HEK293 (cell line): Measurements from ENCODE around the gene IL1A.

Experiments
- CTCF ChIA-PET: fragments of 350-600 bp; formaldehyde crosslinking; extraction: SDS; loops from one replicate; lab custom pipeline; 2021; ENCODE audit warnings: antibody characterized with exemption; lab: Yijun Ruan, JAX
- POLR2A ChIA-PET: fragments of 300-600 bp; formaldehyde crosslinking; extraction: SDS; loops from one replicate; lab custom pipeline; 2020; ENCODE audit warnings: antibody characterized with exemption, inconsistent platforms; lab: Yijun Ruan, JAX
- H3K27ac ChIP-seq: fragments of 200-500 bp; sonication (Bioruptor generic); 2 replicates; pipeline ENCODE4 v1.5.1; 2014; ENCODE audit warnings: low read depth, low read length, control low read depth, inconsistent platforms; ENCODE audit errors: extremely low read depth
- H3K36me3 ChIP-seq, 2 experiments: fragments of 200-500 bp in 1 of 2; sonication (Bioruptor generic) in 1 of 2; 1 replicate in 1 of 2; 2 replicates in 1 of 2; pipeline ENCODE4 v1.5.1; 2014 to 2017; ENCODE audit warnings: inconsistent platforms in 2 of 2, low read length in 2 of 2; ENCODE audit not compliant: control insufficient read depth in 2 of 2, insufficient read depth in 1 of 2
- H3K4me1 ChIP-seq: fragments of 200-500 bp; sonication (Bioruptor generic); 2 replicates; pipeline ENCODE4 v1.5.1; 2014; ENCODE audit warnings: mild to moderate bottlenecking, low read length, inconsistent platforms; ENCODE audit not compliant: control insufficient read depth, insufficient read depth
- H3K4me3 ChIP-seq: 2 replicates; pipeline ENCODE4 v1.5.1; 2011; ENCODE audit warnings: low read depth, mild to moderate bottlenecking, control low read depth, low read length, moderate library complexity
- H3K9me3 ChIP-seq: fragments of 200-500 bp; sonication (Bioruptor generic); 2 replicates; pipeline ENCODE4 v1.5.1; 2014; ENCODE audit warnings: low read depth, low read length, inconsistent platforms; ENCODE audit not compliant: control insufficient read depth, insufficient read depth
- GLIS1 ChIP-seq: fragments of 450-650 bp; formaldehyde crosslinking; IDR thresholded peaks from 2 replicates; pipeline ENCODE4 v1.5.1; 2016; ENCODE audit warnings: missing biosample characterization, missing genetic modification characterization
- GLIS2 ChIP-seq: fragments of 450-650 bp; formaldehyde crosslinking; IDR thresholded peaks from 2 replicates; pipeline ENCODE4 v1.5.1; 2016; ENCODE audit warnings: missing biosample characterization, missing genetic modification characterization
- HOXA7 ChIP-seq: sonication (generic); formaldehyde crosslinking; IDR thresholded peaks from 2 replicates; pipeline ENCODE4 v1.8.1; 2022; ENCODE audit warnings: missing genetic modification reagents, borderline replicate concordance
- HOXD13 ChIP-seq: sonication (generic); formaldehyde crosslinking; IDR thresholded peaks from 2 replicates; pipeline ENCODE4 v1.8.0; 2022; ENCODE audit warnings: missing genetic modification reagents, borderline replicate concordance
- KLF1 ChIP-seq: fragments of 450-650 bp; formaldehyde crosslinking; IDR thresholded peaks from 2 replicates; pipeline ENCODE4 v1.5.1; 2016; ENCODE audit warnings: missing biosample characterization, missing genetic modification characterization
- KLF16 ChIP-seq: fragments of 450-650 bp; formaldehyde crosslinking; IDR thresholded peaks from 2 replicates; pipeline ENCODE4 v1.5.1; 2017; ENCODE audit warnings: missing biosample characterization, missing genetic modification characterization
- KLF7 ChIP-seq: fragments of 450-650 bp; formaldehyde crosslinking; IDR thresholded peaks from 2 replicates; pipeline ENCODE4 v1.5.1; 2016; ENCODE audit warnings: missing biosample characterization, missing genetic modification characterization, borderline replicate concordance
- KLF9 ChIP-seq: fragments of 450-650 bp; formaldehyde crosslinking; IDR thresholded peaks from 2 replicates; pipeline ENCODE4 v1.5.1; 2016; ENCODE audit warnings: missing biosample characterization, missing genetic modification characterization, low read depth
- SETDB1 ChIP-seq: IDR thresholded peaks from one replicate; pipeline ENCODE4 v1.6.1; 2017; ENCODE audit warnings: mild to moderate bottlenecking, low read length, moderate library complexity, mixed read lengths; ENCODE audit not compliant: insufficient read length
- ZBTB17 ChIP-seq: fragments of 450-650 bp; formaldehyde crosslinking; IDR thresholded peaks from 2 replicates; pipeline ENCODE4 v1.5.1; 2016; ENCODE audit warnings: missing biosample characterization, missing genetic modification characterization
- ZBTB20 ChIP-seq: fragments of 450-650 bp; formaldehyde crosslinking; IDR thresholded peaks from 2 replicates; pipeline ENCODE4 v1.5.1; 2016; ENCODE audit warnings: missing biosample characterization, missing genetic modification characterization
- ZNF239 ChIP-seq: fragments of 450-650 bp; formaldehyde crosslinking; IDR thresholded peaks from 2 replicates; pipeline ENCODE4 v1.5.1; 2016; ENCODE audit warnings: missing biosample characterization, missing genetic modification characterization
- ZNF266 ChIP-seq: fragments of 450-650 bp; formaldehyde crosslinking; IDR thresholded peaks from 2 replicates; pipeline ENCODE4 v1.5.1; 2016; ENCODE audit warnings: missing biosample characterization, missing genetic modification characterization, low read depth
- ZNF335 ChIP-seq: fragments of 450-650 bp; formaldehyde crosslinking; conservative IDR thresholded peaks from 2 replicates; pipeline ENCODE4 v1.5.1; 2016; ENCODE audit warnings: missing biosample characterization, missing genetic modification characterization
- ZNF501 ChIP-seq: fragments of 450-650 bp; formaldehyde crosslinking; IDR thresholded peaks from 2 replicates; pipeline ENCODE4 v1.5.1; 2016; ENCODE audit warnings: missing biosample characterization, missing genetic modification characterization
- ZNF76 ChIP-seq: fragments of 450-650 bp; formaldehyde crosslinking; IDR thresholded peaks from 2 replicates; pipeline ENCODE4; 2016; ENCODE audit warnings: low read depth, missing biosample characterization, missing genetic modification characterization, borderline replicate concordance
- ZNF768 ChIP-seq: fragments of 450-650 bp; formaldehyde crosslinking; IDR thresholded peaks from 2 replicates; pipeline ENCODE4 v1.5.1; 2018; ENCODE audit warnings: missing biosample characterization, mild to moderate bottlenecking, missing genetic modification characterization
- ZXDB ChIP-seq: fragments of 450-650 bp; formaldehyde crosslinking; IDR thresholded peaks from 2 replicates; pipeline ENCODE4 v1.5.1; 2016; ENCODE audit warnings: missing biosample characterization, missing genetic modification characterization
- TF ChIP-seq, protein P1 (sequence below): fragments of 450-650 bp; formaldehyde crosslinking; IDR thresholded peaks from 2 replicates; pipeline ENCODE4 v1.5.1; 2016; ENCODE audit warnings: missing biosample characterization, missing genetic modification characterization
- TF ChIP-seq, protein P2 (sequence below): fragments of 450-650 bp; formaldehyde crosslinking; IDR thresholded peaks from 2 replicates; pipeline ENCODE4 v1.5.1; 2016; ENCODE audit warnings: missing biosample characterization, missing genetic modification characterization
- TF ChIP-seq, protein P3 (sequence below): fragments of 450-650 bp; formaldehyde crosslinking; optimal IDR thresholded peaks from 2 replicates; pipeline ENCODE3; 2016; ENCODE audit warnings: missing biosample characterization, mild to moderate bottlenecking, missing genetic modification characterization
- TF ChIP-seq, protein P4 (sequence below): sonication (generic); formaldehyde crosslinking; IDR thresholded peaks from 2 replicates; pipeline ENCODE4 v1.8.1; 2022; ENCODE audit warnings: mild to moderate bottlenecking, moderate library complexity, missing genetic modification reagents
- TF ChIP-seq, protein P5 (sequence below): fragments of 450-650 bp; formaldehyde crosslinking; IDR thresholded peaks from 2 replicates; pipeline ENCODE4 v1.5.1; 2016; ENCODE audit warnings: missing biosample characterization, missing genetic modification characterization, borderline replicate concordance

Gene IL1A

DNA sequence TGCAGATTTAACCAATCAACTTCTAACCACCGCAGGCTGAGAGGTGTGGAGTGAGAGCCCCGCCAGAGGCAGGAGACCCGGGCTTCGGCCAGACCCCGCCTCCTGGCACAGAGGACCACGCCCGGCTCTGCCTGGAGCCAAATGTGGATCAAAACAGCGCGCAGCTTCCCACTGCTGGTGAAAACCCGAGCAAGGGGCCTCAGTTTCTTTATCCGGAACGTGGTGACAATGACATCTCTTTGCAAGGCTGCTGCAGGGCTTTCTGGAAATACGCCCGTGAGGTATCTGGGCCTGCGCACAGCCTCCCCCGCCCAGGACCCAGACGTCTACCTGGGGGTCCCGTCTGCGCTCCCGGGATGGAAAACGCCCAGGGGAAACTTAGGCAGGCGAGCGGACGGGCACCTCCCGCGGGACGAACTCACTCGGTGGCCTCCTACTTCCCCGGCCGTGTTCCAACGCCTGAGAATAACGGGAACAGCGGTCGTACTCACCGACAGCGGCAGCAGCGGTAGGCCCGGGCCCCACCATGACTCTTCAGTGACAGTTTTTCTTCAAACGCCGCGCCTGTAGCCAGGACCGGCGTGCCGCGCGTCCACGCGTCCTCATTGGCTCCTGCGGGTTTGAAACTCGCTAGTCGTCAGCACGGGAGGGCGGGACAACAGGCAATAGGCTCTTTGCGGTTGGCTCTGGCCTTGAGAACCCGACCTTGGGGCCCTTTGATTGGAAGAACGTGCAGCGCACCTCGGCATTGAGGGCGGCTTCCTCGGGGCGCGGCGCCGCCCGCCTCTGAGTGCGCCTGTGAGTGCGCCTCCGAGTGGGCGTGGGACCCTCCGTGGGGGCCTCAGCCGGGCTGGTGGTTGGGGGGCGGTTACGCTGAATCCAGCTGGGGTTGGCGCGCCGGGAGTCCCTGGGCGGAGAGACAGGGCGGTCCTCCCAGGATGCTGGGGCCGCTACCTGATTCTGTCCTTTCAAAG is 19.9 kb downstream of the IL1A start, which contains the start of gene CKAP2L:
TSS of gene CKAP2L (minus strand) at position 539 of the 974 bp plus-strand sequence. CDS start at position 528, 11 bp downstream.
- Histone ChIP-seq H3K36me3 (peaks cover 13 to 27% of the 10 kb centered on the region in 2 experiments), H3K4me3 (peak within 1 kb of the TSS; percentile 99), H3K27ac (peak within 1 kb of the TSS; percentile 72; the same call in 1 of the 2 replicates), H3K4me1 (0 out of 2 replicates have a peak, but pooled peaks cover 7% of the 10 kb centered on the region), H3K9me3 (no peaks in the 10 kb centered on the region)
- CTCF ChIA-PET: interaction anchor here (0.6 to 4.5 kb wide), 4 partner anchors 15 to 616 kb away, joined by 3 to 35 read pairs (median 18); no protein-coding TSS in a partner anchor
- POLR2A ChIA-PET: interaction anchor here (1.0 kb wide), 1 partner anchor 10 kb away, joined by 4 read pairs; no protein-coding TSS in a partner anchor
- TF ChIP-seq ZNF768 (tag by site-specific recombination) (no peak), KLF7 (tag by site-specific recombination) (no peak), ZBTB20 (tag by site-specific recombination) (peak; percentile 68), SETDB1 (peak; percentile 34), HOXD13 (CRISPR knock-in tag) (no peak), KLF9 (tag by site-specific recombination) (peak; percentile 91), ZNF239 (tag by site-specific recombination) (no peak), ZBTB17 (tag by site-specific recombination) (0 out of 2 replicates have a peak, but pooled peaks have one; percentile 17), ZXDB (tag by site-specific recombination) (peak; percentile 57), ZNF501 (tag by site-specific recombination) (peak; percentile 5; the same call in 1 of the 2 replicates), HOXA7 (CRISPR knock-in tag) (no peak), ZNF266 (tag by site-specific recombination) (no peak), ZNF76 (peak; percentile 88), ZNF335 (tag by site-specific recombination) (peak; percentile 97), GLIS1 (peak; percentile 85), KLF16 (tag by site-specific recombination) (peak; percentile 42; the same call in 1 of the 2 replicates), GLIS2 (tag by site-specific recombination) (peak; percentile 89), KLF1 (tag by site-specific recombination) (peak; percentile 80)
- TF ChIP-seq, protein P1, sequence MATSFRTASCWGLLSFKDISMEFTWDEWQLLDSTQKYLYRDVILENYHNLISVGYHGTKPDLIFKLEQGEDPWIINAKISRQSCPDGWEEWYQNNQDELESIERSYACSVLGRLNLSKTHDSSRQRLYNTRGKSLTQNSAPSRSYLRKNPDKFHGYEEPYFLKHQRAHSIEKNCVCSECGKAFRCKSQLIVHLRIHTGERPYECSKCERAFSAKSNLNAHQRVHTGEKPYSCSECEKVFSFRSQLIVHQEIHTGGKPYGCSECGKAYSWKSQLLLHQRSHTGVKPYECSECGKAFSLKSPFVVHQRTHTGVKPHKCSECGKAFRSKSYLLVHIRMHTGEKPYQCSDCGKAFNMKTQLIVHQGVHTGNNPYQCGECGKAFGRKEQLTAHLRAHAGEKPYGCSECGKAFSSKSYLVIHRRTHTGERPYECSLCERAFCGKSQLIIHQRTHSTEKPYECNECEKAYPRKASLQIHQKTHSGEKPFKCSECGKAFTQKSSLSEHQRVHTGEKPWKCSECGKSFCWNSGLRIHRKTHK (tag by site-specific recombination): no peak
- TF ChIP-seq, protein P2, sequence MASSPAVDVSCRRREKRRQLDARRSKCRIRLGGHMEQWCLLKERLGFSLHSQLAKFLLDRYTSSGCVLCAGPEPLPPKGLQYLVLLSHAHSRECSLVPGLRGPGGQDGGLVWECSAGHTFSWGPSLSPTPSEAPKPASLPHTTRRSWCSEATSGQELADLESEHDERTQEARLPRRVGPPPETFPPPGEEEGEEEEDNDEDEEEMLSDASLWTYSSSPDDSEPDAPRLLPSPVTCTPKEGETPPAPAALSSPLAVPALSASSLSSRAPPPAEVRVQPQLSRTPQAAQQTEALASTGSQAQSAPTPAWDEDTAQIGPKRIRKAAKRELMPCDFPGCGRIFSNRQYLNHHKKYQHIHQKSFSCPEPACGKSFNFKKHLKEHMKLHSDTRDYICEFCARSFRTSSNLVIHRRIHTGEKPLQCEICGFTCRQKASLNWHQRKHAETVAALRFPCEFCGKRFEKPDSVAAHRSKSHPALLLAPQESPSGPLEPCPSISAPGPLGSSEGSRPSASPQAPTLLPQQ (tag by site-specific recombination): peak; percentile 97
- TF ChIP-seq, protein P3, sequence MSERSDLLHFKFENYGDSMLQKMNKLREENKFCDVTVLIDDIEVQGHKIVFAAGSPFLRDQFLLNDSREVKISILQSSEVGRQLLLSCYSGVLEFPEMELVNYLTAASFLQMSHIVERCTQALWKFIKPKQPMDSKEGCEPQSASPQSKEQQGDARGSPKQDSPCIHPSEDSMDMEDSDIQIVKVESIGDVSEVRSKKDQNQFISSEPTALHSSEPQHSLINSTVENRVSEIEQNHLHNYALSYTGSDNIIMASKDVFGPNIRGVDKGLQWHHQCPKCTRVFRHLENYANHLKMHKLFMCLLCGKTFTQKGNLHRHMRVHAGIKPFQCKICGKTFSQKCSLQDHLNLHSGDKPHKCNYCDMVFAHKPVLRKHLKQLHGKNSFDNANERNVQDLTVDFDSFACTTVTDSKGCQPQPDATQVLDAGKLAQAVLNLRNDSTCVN (tag by site-specific recombination): peak; percentile 91
- TF ChIP-seq, protein P4, sequence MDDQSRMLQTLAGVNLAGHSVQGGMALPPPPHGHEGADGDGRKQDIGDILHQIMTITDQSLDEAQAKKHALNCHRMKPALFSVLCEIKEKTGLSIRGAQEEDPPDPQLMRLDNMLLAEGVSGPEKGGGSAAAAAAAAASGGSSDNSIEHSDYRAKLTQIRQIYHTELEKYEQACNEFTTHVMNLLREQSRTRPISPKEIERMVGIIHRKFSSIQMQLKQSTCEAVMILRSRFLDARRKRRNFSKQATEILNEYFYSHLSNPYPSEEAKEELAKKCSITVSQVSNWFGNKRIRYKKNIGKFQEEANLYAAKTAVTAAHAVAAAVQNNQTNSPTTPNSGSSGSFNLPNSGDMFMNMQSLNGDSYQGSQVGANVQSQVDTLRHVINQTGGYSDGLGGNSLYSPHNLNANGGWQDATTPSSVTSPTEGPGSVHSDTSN (CRISPR knock-in tag): peak; percentile 60; the same call in 1 of the 2 replicates
- TF ChIP-seq, protein P5, sequence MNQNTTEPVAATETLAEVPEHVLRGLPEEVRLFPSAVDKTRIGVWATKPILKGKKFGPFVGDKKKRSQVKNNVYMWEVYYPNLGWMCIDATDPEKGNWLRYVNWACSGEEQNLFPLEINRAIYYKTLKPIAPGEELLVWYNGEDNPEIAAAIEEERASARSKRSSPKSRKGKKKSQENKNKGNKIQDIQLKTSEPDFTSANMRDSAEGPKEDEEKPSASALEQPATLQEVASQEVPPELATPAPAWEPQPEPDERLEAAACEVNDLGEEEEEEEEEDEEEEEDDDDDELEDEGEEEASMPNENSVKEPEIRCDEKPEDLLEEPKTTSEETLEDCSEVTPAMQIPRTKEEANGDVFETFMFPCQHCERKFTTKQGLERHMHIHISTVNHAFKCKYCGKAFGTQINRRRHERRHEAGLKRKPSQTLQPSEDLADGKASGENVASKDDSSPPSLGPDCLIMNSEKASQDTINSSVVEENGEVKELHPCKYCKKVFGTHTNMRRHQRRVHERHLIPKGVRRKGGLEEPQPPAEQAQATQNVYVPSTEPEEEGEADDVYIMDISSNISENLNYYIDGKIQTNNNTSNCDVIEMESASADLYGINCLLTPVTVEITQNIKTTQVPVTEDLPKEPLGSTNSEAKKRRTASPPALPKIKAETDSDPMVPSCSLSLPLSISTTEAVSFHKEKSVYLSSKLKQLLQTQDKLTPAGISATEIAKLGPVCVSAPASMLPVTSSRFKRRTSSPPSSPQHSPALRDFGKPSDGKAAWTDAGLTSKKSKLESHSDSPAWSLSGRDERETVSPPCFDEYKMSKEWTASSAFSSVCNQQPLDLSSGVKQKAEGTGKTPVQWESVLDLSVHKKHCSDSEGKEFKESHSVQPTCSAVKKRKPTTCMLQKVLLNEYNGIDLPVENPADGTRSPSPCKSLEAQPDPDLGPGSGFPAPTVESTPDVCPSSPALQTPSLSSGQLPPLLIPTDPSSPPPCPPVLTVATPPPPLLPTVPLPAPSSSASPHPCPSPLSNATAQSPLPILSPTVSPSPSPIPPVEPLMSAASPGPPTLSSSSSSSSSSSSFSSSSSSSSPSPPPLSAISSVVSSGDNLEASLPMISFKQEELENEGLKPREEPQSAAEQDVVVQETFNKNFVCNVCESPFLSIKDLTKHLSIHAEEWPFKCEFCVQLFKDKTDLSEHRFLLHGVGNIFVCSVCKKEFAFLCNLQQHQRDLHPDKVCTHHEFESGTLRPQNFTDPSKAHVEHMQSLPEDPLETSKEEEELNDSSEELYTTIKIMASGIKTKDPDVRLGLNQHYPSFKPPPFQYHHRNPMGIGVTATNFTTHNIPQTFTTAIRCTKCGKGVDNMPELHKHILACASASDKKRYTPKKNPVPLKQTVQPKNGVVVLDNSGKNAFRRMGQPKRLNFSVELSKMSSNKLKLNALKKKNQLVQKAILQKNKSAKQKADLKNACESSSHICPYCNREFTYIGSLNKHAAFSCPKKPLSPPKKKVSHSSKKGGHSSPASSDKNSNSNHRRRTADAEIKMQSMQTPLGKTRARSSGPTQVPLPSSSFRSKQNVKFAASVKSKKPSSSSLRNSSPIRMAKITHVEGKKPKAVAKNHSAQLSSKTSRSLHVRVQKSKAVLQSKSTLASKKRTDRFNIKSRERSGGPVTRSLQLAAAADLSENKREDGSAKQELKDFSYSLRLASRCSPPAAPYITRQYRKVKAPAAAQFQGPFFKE (tag by site-specific recombination): no peak
